Stimulated activated CD4-positive, alpha-beta T cell treated with anti-CD3 and anti-CD28 coated beads, Interleukin-4, amount 100 ng/mL, for 4 hours (primary cell): ENCODE data around the gene EYA2.

Source experiments
- DNase-seq, 2 experiments: peaks; one replicate each; pipeline ENCODE4 v3.0.0-alpha.2; 2020

Gene EYA2

DNA sequence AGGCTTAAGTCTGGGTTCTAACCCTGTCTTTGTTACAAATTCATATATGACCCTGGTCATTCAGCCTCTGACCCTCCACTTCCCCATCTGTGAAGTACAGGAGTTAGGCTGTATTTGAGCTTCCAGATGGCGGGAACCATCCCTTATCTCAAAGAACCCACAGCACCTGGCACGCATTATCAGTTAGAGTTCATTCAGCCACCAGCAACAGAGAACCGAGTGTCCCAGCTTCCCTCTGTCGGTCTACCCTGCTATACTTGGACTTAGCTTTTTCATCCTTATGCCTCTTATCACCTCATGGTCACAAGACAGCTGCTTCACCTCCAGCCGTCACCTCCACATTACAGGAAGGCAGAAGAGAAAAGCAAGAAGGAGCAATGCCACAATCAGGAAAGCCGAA lies 147.8 kb downstream of the EYA2 start:
- no peak for DNase-seq

DNA sequence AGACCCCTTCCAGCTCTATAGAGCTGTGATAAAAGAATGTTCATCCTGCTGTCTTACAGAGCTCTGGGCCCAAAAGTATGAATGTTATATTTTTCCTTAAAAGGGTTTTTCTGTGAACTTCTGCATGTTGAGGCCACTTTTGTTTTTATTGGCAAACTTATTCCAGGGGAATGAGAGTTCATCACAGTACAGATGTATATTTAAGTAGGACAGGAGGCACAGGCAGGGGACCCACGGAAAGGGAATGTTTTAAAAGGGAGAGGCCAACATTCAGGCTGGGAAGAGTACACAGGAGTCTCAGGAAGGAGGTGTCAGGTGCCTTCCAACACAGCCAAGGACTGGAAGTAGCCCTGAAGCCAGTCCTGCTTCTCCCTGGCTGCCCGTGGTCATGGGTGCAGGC lies 148.4 kb downstream of the EYA2 start:
- no peak for DNase-seq

DNA sequence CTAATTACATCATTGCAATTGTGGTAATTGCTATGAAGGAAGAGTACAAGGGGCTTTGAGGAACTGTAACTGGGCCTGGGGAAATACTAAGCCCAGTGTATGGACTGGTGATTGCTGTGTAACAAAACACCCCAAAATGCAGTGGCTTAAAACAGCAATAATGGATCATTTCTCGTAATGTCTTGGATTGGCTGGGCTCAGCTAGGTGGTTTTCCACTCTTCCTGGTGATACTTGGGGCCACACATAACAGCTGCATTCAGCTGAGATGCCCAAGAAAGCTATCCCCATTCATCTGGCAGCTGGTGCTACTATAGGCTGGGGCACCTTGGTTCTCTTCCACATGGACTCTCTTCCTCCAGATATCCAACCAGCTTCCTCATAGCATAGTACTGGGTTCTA lies 150.3 kb downstream of the EYA2 start:
- DNase-seq, result no peak

DNA sequence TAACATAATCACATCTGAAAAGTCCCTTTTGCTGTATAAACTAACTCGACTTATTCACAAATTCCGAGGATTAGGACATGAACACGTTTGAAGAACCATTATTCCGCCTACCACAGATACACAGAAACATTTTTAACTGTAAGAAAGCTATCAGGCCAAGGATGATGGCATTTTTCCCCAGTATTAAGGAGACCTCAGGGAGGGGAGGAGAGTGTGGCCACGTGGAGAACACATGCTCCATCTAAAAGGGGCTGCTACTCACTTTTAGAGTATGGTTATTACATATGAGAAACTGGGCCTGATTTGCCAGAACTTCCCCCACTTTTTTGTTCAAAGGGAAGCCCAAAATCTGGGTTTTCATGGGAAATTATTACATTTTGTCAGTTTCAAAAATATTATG lies 153.4 kb downstream of the EYA2 start:
- no peak for DNase-seq

DNA sequence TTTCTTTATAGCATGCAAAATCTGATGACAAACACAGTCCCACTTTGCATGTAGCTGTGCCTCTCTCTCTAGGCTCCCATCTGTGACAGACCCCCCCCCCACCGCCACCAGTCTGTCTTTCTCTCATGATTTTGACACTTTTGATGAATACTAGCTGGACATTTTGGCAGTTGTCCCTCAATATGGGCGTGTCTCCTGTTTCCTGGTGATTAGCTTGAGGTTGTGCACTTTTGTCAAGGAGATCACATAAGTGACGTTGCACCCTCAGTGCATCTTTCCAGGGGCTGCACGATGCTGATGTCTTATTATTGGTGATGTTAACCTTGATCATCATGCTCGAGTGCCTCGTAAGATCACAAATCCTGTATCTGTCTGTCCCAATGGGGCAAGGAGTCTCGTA lies 155.1 kb downstream of the EYA2 start:
- DNase-seq, result no peak

DNA sequence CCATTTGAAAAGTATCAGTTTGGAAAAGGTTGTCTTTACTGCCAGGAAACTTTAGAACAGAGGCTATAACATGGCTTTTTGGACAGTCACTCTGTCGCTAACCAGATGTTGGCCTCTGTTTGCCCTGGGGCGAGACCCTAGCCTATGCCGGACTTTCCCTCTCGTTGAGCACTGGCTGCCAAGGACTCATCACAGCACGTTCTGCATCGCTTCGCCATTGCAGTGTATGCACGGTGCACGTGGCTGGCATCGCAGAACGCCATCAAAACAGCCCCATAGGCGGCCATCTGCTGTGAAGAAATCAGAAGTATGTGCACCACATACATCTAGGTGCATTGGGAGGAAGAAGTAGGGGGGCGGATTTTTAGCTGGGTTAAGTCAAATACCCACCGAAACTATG lies 156.4 kb downstream of the EYA2 start:
- DNase-seq, result no peak

DNA sequence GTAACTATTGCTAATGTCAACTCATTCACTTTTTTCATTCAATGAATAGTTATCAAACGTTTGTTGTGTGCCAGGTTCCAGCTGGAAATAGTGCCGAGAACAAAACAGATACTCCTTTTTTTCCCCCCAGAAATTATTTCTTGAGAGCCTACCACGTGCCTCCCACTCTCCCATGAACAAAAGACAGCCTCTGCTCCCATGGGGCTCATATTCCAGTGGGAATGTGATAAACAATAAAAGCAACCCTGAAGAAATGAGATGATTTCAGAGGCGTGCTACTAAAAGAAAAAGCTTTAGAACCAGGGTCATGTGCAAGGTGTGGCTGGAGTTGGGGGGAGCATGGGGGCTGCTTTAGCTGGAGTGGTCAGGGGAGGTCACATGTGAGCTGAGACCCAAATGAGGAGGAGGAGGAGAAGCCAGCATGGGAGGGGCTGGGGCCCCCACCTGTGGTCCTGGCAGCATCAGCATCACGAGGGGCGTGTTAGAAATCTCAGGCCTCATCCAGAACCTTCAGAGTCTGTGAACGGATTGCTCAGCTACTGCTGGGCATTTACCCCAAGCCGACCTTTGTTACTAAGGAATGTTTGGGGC lies 157.4 kb downstream of the EYA2 start:
- DNase-seq, result no peak

DNA sequence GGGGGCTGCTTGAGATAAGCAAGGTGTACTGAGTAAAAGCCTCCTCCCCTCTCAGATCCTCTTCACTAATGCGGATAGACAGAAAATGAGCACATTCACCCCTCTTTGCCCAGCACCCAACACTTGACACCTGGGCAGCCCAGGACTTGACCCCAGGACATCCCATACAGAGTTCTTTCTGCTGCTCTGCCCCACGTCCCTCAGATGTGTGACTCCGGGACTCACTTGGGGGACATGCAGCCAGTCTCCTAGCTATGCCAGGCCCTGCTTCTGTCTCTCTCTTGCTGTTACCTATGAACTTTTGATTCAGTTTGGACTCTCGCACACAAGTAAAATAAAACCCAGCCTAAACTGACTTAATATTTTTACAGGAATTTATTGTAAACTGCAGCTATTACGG lies 159.9 kb downstream of the EYA2 start:
- no peak for DNase-seq

DNA sequence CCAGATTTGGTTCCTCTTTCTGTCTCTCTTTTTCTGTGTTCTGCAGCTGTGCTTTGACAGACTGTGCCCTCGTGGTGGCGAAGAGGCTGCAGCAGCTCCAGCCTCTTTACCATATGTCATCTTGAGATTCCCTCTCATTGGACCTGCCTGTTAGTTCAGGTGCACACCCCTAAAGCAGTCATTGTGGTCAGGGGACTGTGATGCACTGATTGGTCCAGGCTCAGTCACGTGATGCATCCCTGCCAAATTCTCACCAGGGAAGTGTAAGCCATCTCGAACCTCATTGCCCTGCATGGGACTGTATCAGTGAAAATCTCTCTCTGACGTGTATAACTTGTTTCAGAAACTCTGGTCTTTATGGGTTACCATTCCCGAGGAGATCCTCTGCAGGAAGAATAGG lies 160.3 kb downstream of the EYA2 start:
- no peak for DNase-seq

DNA sequence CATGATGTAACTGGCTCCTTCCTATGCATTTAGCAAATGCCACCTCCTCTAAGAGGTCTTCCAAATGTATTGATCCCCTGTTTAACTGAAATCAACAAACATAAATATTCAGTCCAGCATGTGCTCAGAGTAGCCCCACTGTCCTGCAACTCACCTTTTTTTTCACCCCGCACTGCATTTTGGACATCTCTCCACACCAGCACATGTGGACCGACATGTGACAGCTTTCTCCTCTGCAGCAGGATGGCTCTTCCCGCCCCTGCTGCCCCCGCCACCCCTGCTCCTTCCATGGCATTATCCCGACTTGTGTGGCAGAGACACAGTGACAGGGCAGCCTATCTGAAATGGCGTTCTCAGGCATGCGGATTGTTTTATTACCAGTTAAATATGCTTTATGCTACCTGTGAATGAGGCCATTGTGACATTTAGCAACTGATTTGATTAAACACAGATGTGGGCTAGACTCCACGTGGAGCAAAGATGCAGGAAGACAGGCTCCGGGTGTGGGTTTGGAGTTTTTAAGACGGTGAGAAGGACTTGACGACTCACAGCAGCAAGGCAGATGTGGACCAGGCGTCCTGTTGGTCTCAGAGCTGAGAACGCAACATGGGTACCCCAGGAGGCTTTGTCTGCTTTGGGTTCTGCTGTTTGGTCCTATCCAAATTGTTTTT lies 161.2 kb downstream of the EYA2 start:
- no peak for DNase-seq

DNA sequence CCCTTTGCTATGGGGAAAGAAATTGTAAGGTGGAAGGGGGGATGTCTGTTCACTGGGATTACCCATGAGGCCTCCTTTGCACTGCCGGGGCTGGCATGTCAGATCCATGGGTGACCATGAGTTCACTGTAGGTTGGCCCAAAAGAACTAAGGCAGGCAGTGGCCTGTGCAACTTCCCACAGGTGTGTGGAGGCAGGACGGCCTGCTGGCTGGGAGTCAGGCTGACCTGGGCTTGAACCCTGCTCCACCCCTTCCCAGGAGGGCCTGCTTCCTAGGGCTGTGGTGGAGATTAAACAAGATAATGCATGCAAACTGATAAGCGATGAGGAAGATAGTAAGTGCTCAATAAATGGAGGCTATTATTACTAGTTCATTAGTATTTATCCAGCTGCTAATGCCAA lies 163.0 kb downstream of the EYA2 start:
- no peak for DNase-seq

DNA sequence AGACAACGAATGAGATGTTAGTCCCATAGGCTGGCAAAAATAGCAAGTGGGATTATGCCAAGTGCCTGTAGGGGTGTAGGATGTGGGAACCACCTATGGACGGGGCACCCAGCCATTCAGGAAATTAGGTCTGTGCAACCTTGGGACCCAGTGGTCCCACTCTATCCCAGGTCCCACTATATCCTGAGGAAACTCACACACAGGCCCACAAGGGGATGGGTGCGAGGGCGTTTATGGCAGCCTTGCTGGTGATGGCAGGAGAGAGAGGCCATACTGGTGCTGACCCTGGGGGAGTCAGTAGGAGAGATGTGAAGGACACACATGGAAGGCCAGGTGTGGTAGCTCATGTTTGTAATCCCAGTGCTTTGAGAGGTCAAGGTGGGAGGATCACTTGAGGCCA lies 163.6 kb downstream of the EYA2 start:
- no peak for DNase-seq

DNA sequence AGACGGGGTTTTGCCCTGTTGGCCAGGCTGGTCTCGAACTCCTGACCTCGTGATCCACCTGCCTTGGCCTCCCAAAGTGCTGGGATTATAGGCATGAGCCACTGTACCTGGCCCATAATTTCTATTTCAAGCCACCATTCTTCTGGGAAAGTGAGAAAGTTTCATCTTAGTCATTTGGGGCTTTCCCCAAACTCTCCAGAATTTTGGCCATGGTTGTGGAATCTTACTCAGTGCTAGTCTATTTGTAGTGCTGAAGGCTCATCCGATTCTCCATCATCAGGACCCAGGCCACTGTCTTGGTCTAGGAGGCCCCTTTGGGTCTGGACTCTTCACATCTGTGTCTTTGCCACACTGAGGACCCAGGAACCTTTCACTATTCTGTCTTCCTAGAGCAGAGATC lies 164.9 kb downstream of the EYA2 start:
- DNase-seq, result no peak

DNA sequence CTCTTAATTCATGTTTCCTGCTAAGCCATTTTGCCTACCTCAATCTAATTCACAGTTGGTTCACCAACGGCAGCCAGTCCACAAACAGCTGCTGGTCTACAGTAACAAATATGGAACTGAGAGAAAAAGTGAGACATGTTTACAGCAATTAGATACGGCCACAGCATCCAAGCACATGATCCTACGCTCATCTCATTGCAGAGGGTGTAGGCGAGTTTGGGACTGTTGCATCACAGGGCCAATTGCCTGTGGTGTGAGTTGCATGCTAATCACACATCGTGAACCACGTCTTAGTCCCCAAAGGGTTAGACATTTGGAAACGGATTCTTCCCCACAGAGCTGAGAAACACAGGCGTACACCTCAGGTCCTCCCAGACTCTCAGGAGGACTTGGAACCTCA lies 166.9 kb downstream of the EYA2 start:
- no peak for DNase-seq

DNA sequence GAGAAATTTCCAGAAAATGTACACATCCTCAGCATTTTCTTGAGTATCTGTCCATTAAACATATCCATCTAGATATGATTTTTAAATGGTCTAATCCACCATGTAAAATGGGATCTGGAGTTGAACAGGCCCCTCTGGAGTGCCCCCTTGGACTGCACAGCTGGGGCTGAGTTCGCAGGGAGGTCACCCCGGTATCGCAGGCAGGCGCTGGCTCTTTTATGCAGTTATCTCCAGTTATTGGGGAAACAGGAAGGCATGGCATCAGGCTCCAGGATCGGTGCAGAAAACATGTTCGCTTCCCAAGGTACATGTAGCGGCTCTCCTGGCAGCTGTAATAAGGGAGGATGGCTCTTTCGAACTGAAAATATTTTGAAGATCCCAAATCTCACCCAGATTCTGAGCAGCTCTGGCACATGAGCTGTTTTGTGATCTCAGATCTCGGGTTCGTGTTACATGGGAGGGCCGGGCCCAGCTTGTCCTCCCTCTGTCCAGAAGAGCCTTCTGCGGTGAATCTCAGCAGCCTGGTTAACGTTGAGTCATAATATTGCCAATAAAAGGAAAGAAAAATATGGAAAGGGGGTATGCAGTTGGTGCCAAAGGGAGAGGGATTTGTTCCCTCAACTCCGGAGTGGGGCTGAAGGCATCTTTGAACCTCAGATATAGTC lies 167.7 kb downstream of the EYA2 start:
- no peak for DNase-seq

DNA sequence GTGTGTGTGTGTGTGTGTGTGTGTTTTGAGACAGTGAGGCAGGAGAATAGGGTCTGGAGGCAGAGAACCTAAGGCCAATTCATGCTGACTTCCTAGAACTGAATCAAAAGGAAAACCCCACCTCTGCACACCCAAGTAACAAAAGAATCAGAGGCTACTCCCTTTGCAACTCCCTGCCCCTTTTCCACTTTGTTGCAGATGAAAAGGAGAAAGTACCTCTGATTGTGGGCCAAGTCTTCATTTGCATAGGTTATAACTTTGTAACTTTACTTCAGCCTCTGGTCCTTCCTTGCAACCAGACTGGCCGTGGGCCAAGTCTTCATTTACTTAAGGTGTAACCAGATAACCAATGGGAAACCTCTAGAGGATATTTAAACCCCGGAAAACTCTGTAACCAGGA lies 168.8 kb downstream of the EYA2 start:
- no peak for DNase-seq

DNA sequence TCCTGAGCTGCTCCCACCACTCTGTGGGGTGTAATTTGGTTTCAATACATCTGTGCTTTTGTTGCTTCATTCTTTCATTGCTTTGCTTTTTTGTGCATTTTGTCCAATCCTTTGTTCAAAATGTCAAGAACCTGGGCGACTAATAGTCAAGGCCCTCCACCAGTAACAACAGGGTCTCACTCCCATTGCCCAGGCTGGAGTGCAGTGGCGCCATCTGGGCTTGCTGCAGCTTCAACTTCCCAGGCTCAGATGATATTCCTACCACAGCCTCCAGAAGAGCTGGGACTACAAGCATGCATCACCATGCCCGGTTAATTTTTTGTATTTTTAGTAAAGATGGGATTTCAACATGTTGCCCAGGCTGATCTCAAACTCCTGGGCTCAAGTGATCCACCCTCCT lies 169.2 kb downstream of the EYA2 start:
- DNase-seq, result no peak

DNA sequence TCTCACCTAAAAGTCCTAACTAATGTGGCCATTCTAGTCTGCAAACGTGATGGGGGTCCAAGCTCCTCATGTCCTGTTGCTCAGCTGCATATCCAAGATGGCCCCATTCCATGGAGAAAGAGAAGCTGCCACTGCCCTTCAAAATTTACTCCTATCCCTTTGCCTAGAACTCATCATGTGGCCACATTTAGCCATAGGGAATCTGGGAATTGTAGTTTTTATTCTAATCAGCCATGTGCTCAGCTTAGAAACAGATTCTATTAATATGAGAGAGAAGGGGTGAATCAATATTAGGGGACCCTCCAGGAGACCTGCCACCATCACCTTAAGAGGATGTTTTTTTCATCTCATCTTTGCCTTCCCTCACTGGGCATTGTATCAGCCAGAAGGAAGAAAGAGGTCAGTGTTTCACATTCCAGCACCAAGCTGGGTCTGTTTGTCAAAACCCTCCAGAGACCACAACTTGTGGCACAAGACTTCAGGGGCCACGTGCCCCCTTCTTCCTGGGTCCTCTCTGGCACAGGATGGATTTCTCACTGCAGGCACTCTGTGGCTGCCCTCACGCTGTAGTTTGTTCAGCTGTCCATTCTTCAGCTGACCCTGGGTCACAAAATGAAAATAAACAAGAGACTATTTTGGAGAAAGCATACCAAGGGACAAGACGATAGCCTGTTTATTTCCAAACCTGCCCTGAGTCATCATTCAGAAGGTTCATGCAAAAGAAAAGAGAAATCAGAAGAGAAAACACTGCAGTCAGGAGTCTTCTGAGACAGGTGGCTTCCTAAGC lies 172.0 kb downstream of the EYA2 start:
- no peak for DNase-seq

DNA sequence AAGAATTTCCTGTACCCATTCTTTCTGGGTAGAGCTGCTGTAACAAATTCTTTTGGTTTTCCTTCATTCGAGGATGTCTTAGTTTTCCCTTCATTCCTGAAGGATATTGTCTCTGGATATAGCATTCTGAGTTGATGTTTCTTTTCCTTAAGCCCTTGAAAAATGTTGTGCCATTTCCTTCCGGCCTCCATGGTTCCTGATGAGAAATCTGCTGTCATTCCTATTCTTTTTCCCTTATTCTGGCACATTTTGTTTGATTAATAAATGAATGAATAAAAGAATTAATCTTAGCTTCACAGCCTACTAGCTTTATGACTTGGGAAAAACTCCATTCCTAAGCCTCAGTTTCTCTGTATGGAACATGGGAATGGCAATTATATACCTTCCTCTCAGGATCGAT lies 173.1 kb downstream of the EYA2 start:
- no peak for DNase-seq

DNA sequence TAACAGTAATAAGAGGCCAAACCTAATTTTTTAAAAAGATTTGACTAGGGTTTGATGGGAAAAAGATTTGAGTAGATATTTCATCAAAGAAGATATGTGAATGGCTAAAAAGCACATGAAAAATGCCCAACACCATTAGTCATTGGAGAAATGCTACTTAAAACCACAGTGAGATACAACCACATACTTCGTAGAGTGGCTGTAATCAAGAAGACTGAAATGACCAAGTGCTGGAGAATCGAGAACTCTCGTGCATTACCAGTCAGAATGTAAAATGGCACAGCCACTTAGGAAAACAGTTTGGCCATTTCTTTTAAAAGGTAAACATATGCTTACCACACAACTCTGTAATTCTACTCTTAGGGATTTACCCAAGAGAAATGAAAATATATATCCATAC lies 175.5 kb downstream of the EYA2 start:
- DNase-seq, result no peak

DNA sequence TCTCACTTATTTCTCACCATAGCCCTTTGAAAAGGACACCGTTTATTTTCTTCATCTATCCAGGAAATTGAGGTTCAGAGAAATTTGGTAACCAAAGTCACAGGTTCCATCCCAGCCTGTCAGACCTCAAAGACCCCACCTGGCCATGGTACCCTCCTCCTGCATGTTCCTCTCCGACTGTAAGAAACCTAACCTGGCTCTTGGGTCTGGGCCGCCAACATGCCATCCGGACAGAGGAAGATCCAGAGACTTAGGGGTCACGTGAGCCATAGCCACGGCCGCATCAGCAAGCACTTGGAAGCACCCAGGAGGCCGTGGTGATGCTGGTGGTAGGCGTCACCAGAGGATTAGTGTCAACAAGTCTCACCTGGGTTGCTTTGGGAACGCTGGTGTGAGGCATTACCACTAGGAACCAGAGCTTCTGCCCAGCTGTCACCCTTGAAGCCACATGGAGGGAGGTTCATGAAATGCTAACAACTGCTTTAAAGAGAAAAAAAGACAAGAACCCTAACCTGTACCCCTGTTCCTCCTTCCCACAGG lies 177.1 kb downstream of the EYA2 start:
- no peak for DNase-seq

DNA sequence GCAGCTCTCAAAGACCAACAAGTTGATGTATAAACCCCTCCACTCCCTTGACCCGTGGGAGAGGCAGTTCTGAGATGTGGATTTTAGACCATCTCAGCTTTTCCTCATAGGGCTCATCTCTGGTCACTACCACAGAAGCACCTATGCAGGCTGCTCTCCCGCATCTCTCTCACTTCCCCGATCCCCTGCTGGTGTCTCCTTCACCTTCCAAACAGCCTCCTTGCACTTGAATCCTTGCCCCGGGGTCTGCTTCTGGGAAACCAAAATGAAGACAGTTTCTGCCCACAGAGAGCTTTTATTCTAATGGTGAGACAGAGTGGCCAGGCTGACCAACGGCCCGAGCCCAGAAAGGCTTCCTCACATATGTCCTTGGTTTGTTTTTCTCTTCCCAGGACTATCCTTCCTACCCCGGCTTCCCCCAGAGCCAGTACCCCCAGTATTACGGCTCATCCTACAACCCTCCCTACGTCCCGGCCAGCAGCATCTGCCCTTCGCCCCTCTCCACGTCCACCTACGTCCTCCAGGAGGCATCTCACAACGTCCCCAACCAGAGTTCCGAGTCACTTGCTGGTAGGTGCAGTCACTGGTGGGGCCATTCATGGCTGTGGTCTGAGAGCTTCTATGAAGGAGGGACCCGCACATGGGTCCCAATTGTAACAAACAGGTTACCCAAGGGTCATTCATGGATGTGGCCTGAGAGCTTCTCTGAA lies 179.3 kb downstream of the EYA2 start:
- DNase-seq, result no peak

DNA sequence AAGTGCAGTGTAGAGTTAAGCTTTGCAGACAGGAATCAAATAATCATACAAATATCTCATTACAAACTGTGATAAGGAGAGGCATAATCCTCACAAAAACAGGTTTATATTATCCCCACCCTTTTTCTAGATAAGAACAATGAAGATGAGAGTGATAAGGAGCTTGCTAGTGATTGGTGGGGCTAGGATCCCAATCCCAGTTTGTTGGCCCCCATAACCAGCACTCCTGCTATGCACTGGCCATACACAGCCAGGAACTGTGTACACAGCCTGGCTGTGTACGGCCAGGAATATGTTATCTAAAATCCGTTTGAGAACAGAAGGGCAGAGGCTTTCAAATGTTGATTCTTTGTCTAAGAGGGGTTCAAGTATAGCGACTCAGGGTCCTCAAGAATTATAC lies 180.6 kb downstream of the EYA2 start:
- no peak for DNase-seq
